GM23338 (cell line): ENCODE data around the gene BDP1. TPM values are rescaled to one million over a fixed set of nuclear protein-coding genes. Genes with fewer than 3 reads are reported as not detected.

ENCODE experiments used
- ATAC-seq: fragments of 200-7000 bp; cut with Tn5 transposase; 3 replicates; pipeline ENCODE4 v1.9.1; 2020
- DNase-seq: peaks from one replicate; pipeline ENCODE4 v3.0.0-alpha.2; 2015; ENCODE audit warnings: low spot score
- H2AFZ ChIP-seq: fragments of 200-600 bp; sonication (generic); 2 replicates; pipeline ENCODE4 v1.8.0; 2016; ENCODE audit warnings: antibody characterized with exemption, mild to moderate bottlenecking, moderate library complexity
- H3F3A ChIP-seq: fragments of 200-600 bp; sonication (generic); replicated peaks from 2 replicates; pipeline ENCODE4 v1.8.0; 2017; ENCODE audit warnings: antibody characterized with exemption, mixed run types, low read depth
- H3K27ac ChIP-seq: fragments of 200-600 bp; sonication (generic); 2 replicates; pipeline ENCODE4 v1.6.1; 2016; ENCODE audit warnings: low read depth
- H3K27me3 ChIP-seq: fragments of 200-600 bp; sonication (generic); 2 replicates; pipeline ENCODE4 v1.8.0; 2016; ENCODE audit warnings: mild to moderate bottlenecking, mixed run types, moderate library complexity; ENCODE audit not compliant: insufficient read depth
- H3K36me3 ChIP-seq: fragments of 200-600 bp; sonication (generic); 2 replicates; pipeline ENCODE4 v1.8.0; 2016; ENCODE audit warnings: mild to moderate bottlenecking; ENCODE audit not compliant: insufficient read depth
- H3K4me1 ChIP-seq: fragments of 200-600 bp; sonication (generic); 2 replicates; pipeline ENCODE4 v1.8.0; 2016; ENCODE audit warnings: mild to moderate bottlenecking, moderate library complexity; ENCODE audit not compliant: insufficient read depth
- H3K4me2 ChIP-seq: fragments of 200-600 bp; sonication (generic); 2 replicates; pipeline ENCODE4 v1.7.1; 2017; ENCODE audit warnings: mixed run types
- H3K4me3 ChIP-seq: fragments of 200-600 bp; sonication (generic); 2 replicates; pipeline ENCODE4 v1.6.1; 2016; ENCODE audit warnings: mixed run types
- H3K79me2 ChIP-seq: fragments of 200-600 bp; sonication (generic); replicated peaks from 2 replicates; pipeline ENCODE4 v1.8.0; 2017; ENCODE audit warnings: mild to moderate bottlenecking; ENCODE audit not compliant: insufficient read depth
- H3K9me2 ChIP-seq: fragments of 200-600 bp; sonication (generic); 2 replicates; pipeline ENCODE4 v1.8.0; 2017; ENCODE audit not compliant: insufficient read depth
- H4K20me1 ChIP-seq: fragments of 200-600 bp; sonication (generic); replicated peaks from 2 replicates; pipeline ENCODE4 v1.8.0; 2017; ENCODE audit warnings: mild to moderate bottlenecking; ENCODE audit not compliant: insufficient read depth
- H3K27ac Mint-ChIP-seq: 2 replicates; pipeline ENCODE4 v1.8.0; 2020; ENCODE audit warnings: inconsistent platforms, mild to moderate bottlenecking, moderate library complexity, mixed read lengths
- H3K27me3 Mint-ChIP-seq: 3 replicates; pipeline ENCODE4 v1.8.0; 2022; ENCODE audit warnings: low read depth, mild to moderate bottlenecking, moderate library complexity, mixed read lengths, inconsistent platforms; ENCODE audit not compliant: insufficient read depth, poor library complexity
- H3K36me3 Mint-ChIP-seq: 3 replicates; pipeline ENCODE4 v1.8.0; 2021; ENCODE audit warnings: low read depth, mild to moderate bottlenecking, inconsistent platforms, moderate library complexity, mixed read lengths
- H3K4me1 Mint-ChIP-seq: 3 replicates; pipeline ENCODE4 v1.8.0; 2020; ENCODE audit warnings: mild to moderate bottlenecking, inconsistent platforms, mixed read lengths
- H3K4me3 Mint-ChIP-seq: 3 replicates; pipeline ENCODE4 v1.8.0; 2021; ENCODE audit warnings: moderate library complexity, mild to moderate bottlenecking, inconsistent platforms, mixed read lengths
- H3K9me3 Mint-ChIP-seq: 3 replicates; pipeline ENCODE4 v1.8.0; 2020; ENCODE audit warnings: moderate library complexity, mild to moderate bottlenecking, inconsistent platforms, mixed read lengths
- CREB1 ChIP-seq: fragments of 250-450 bp; sonication (Bioruptor Pico); IDR thresholded peaks from 2 replicates; pipeline ENCODE4 v1.5.0; 2020; ENCODE audit warnings: low read depth, mild to moderate bottlenecking, moderate library complexity
- EZH2 ChIP-seq: fragments of 200-600 bp; sonication (generic); IDR thresholded peaks from one replicate; pipeline ENCODE4 v1.8.0; 2017; ENCODE audit warnings: antibody characterized with exemption, mild to moderate bottlenecking, low read depth; ENCODE audit not compliant: unreplicated experiment
- EZH2phosphoT487 ChIP-seq: fragments of 200-600 bp; sonication (generic); IDR thresholded peaks from one replicate; pipeline ENCODE4 v1.8.1; 2018; ENCODE audit warnings: antibody characterized with exemption; ENCODE audit not compliant: unreplicated experiment
- NANOG ChIP-seq: IDR thresholded peaks from 2 replicates; pipeline ENCODE4 v1.6.1; 2016; ENCODE audit warnings: antibody characterized with exemption, borderline replicate concordance
- POLR2AphosphoS5 ChIP-seq: IDR thresholded peaks from 2 replicates; pipeline ENCODE4 v1.6.1; 2016; ENCODE audit warnings: antibody characterized with exemption, low read depth
- ZNF114 ChIP-seq: fragments of 250-450 bp; sonication (Bioruptor Pico); IDR thresholded peaks from 2 replicates; pipeline ENCODE4 v1.5.0; 2020; ENCODE audit warnings: mild to moderate bottlenecking, moderate library complexity
- polyA plus RNA-seq: library from polyadenylated mRNA; unstranded; fragments of >200 nt; fragmentation: Nextera tagmentation; extraction: Ambion mirVana; gene quantifications from 2 replicates; pipeline ENCODE4 v1.2.1, GENCODE V29; 2016
- total RNA-seq: library from RNA; depleted of rRNA; stranded (reverse); fragments of >200 nt; shearing (Covaris generic); gene quantifications from 2 replicates; pipeline ENCODE4 v1.2.3, GENCODE V29; 2014
- TF ChIP-seq, protein P1 (sequence below), 2 experiments: fragments of 200-600 bp in 1 of 2; sonication (generic) in 1 of 2; conservative IDR thresholded peaks; 2 replicates each; pipeline versions ENCODE4 v1.5.1 to v1.6.1; 2016 to 2017; ENCODE audit warnings: antibody characterized with exemption in 2 of 2, low read depth in 2 of 2, mild to moderate bottlenecking in 2 of 2, moderate library complexity in 1 of 2
- TF ChIP-seq, protein P2 (sequence below): IDR thresholded peaks from 2 replicates; pipeline ENCODE4 v1.6.1; 2016; ENCODE audit warnings: antibody characterized with exemption

Gene BDP1
- total and polyA plus RNA-seq, 2 experiments from 2014 or later, result 41.8 to 54.4 TPM

DNA sequence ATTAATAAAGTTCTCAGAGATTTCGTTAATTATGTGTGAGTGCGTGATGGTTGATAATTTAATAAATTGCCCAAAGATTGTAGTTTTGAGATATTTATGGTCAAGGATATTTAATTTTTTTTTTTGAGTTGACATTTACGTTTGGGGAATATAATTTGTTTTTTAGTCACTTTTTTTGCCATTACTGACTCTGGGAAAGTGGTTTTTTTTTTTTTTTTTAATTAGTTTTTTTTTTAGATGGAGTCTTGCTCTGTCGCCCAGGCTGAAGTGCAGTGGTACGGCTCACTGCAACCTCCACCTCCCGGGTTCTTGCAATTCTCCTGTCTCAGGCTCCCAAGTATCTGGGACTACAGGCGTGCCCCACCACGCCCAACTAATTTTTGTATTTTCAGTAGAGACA, 1.7 kb downstream of the BDP1 start:
- H3K4me3 ChIP-seq, result peak overlapping the region; percentile 95
- peaks cover 29% of the 10 kb centered on the region for H3K36me3 Mint-ChIP-seq
- TF ChIP-seq EZH2phosphoT487 (no peak), CREB1 (CRISPR knock-in tag) (no peak), EZH2 (no peak), POLR2AphosphoS5 (no peak), ZNF114 (CRISPR knock-in tag) (no peak)
- TF ChIP-seq, protein P1, sequence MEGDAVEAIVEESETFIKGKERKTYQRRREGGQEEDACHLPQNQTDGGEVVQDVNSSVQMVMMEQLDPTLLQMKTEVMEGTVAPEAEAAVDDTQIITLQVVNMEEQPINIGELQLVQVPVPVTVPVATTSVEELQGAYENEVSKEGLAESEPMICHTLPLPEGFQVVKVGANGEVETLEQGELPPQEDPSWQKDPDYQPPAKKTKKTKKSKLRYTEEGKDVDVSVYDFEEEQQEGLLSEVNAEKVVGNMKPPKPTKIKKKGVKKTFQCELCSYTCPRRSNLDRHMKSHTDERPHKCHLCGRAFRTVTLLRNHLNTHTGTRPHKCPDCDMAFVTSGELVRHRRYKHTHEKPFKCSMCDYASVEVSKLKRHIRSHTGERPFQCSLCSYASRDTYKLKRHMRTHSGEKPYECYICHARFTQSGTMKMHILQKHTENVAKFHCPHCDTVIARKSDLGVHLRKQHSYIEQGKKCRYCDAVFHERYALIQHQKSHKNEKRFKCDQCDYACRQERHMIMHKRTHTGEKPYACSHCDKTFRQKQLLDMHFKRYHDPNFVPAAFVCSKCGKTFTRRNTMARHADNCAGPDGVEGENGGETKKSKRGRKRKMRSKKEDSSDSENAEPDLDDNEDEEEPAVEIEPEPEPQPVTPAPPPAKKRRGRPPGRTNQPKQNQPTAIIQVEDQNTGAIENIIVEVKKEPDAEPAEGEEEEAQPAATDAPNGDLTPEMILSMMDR (conservative IDR thresholded peaks at IDR 0.05; ENCODE audit: low read depth in 2 of 2), result no peak
- TF ChIP-seq, protein P2, sequence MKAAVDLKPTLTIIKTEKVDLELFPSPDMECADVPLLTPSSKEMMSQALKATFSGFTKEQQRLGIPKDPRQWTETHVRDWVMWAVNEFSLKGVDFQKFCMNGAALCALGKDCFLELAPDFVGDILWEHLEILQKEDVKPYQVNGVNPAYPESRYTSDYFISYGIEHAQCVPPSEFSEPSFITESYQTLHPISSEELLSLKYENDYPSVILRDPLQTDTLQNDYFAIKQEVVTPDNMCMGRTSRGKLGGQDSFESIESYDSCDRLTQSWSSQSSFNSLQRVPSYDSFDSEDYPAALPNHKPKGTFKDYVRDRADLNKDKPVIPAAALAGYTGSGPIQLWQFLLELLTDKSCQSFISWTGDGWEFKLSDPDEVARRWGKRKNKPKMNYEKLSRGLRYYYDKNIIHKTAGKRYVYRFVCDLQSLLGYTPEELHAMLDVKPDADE, result no peak
- no peaks in the 10 kb centered on the region for H3K9me2 ChIP-seq
- H3K36me3 ChIP-seq, result peaks cover 36% of the 10 kb centered on the region
- peaks cover 8% of the 10 kb centered on the region for H3K27me3 Mint-ChIP-seq
- H3K4me1 ChIP-seq, result no peaks in the 10 kb centered on the region
- H3K9me3 Mint-ChIP-seq, result no peaks in the 10 kb centered on the region
- peak overlapping the region; percentile 99 for H3K4me3 Mint-ChIP-seq
- peaks cover 14% of the 10 kb centered on the region for H4K20me1 ChIP-seq
- no peak overlapping the region for H3K27ac Mint-ChIP-seq
- H2AFZ ChIP-seq, result no peak overlapping the region
- H3K27ac ChIP-seq, result no peak overlapping the region
- DNase-seq (no peak), ATAC-seq (no peak)
- peaks cover 7% of the 10 kb centered on the region for H3K4me1 Mint-ChIP-seq
- H3K27me3 ChIP-seq, result no peaks in the 10 kb centered on the region
- H3K79me2 ChIP-seq, result peaks cover 40% of the 10 kb centered on the region
- peak overlapping the region; percentile 76 for H3K4me2 ChIP-seq
- H3F3A ChIP-seq, result no peaks in the 10 kb centered on the region

DNA sequence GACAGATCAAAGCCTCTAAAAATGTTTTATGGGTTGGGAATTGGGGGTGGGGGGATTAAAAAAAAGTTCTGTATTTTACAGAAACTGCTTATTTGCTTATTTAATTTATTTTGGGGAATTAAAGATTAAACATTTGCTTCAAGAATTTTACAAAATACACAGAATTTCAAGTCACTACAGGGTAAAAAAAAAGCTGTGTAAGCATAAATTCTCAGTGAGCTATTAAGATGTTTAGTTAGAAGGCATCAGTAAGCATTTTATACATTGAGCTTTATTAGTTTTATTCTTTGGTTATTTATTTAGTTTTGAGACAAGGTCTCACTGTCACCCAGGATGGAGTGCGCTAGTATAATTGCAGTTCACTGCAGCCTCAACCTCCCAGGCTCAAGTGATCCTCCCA, 5.2 kb downstream of the BDP1 start:
- H3K9me3 Mint-ChIP-seq, result no peaks in the 10 kb centered on the region
- DNase-seq, result no peak
- peaks cover 7% of the 10 kb centered on the region for H3K4me1 Mint-ChIP-seq
- ATAC-seq, result no peak
- H3F3A ChIP-seq, result no peaks in the 10 kb centered on the region
- no peaks in the 10 kb centered on the region for H3K4me1 ChIP-seq
- no peak for TF ChIP-seq EZH2phosphoT487
- no peak overlapping the region for H3K27ac Mint-ChIP-seq
- peaks cover 28% of the 10 kb centered on the region for H4K20me1 ChIP-seq
- no peak overlapping the region for H3K27ac ChIP-seq
- H3K79me2 ChIP-seq, result peaks cover 45% of the 10 kb centered on the region
- no peak overlapping the region for H2AFZ ChIP-seq
- peaks cover 3% of the 10 kb centered on the region for H3K27me3 Mint-ChIP-seq
- H3K4me3 Mint-ChIP-seq, result no peak overlapping the region
- no peak overlapping the region for H3K4me2 ChIP-seq
- H3K27me3 ChIP-seq, result no peaks in the 10 kb centered on the region
- H3K36me3 ChIP-seq, result peaks cover 67% of the 10 kb centered on the region
- peaks cover 59% of the 10 kb centered on the region for H3K36me3 Mint-ChIP-seq
- H3K9me2 ChIP-seq, result no peaks in the 10 kb centered on the region
- no peak overlapping the region for H3K4me3 ChIP-seq

DNA sequence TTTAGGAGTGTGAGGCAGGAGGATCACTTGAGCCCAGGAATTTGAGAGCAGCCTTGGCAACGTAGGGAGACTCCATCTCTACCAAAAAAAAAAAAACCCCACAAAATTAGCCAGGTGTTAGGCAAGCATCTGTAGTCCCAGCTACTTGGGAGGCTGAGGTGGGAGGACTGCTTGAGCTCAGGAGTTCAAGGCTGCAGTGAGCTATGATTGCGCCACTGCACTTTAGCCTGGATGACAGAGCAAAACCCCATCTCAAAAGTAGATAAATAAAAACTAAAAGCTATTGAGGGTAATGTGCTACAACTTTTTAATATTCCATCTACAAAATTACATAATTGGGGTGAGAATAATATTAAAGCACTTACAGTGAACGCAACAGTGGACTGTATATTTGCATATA, 5.9 kb downstream of the BDP1 start:
- Histone ChIP-seq H3K27me3 (no peaks in the 10 kb centered on the region), H3K36me3 (peaks cover 73% of the 10 kb centered on the region), H3K4me1 (no peaks in the 10 kb centered on the region), H3K4me2 (no peak overlapping the region), H3K79me2 (peaks cover 38% of the 10 kb centered on the region), H3F3A (no peaks in the 10 kb centered on the region), H3K4me3 (no peak overlapping the region), H4K20me1 (peaks cover 24% of the 10 kb centered on the region), H3K9me2 (no peaks in the 10 kb centered on the region), H2AFZ (no peak overlapping the region), H3K27ac (no peak overlapping the region)
- Mint-ChIP-seq H3K27me3 (peaks cover 3% of the 10 kb centered on the region), H3K9me3 (no peaks in the 10 kb centered on the region), H3K27ac (no peak overlapping the region), H3K4me3 (no peak overlapping the region), H3K36me3 (peaks cover 66% of the 10 kb centered on the region), H3K4me1 (peaks cover 7% of the 10 kb centered on the region)
- no peak for DNase-seq
- no peak for ATAC-seq
- TF ChIP-seq EZH2phosphoT487, result no peak
- no peak for TF ChIP-seq NANOG
